ENCODE results near the gene SNX1. TPM values are rescaled to one million over a fixed set of nuclear protein-coding genes. Genes with fewer than 3 reads are reported as not detected.

The SNX1 gene
- total and polyA plus RNA-seq, 2 of the 13 experiments (the other 11 are each of a cell fraction or from before 2014, with no cell fraction given), result 29.3 to 60.1 TPM

DNA sequence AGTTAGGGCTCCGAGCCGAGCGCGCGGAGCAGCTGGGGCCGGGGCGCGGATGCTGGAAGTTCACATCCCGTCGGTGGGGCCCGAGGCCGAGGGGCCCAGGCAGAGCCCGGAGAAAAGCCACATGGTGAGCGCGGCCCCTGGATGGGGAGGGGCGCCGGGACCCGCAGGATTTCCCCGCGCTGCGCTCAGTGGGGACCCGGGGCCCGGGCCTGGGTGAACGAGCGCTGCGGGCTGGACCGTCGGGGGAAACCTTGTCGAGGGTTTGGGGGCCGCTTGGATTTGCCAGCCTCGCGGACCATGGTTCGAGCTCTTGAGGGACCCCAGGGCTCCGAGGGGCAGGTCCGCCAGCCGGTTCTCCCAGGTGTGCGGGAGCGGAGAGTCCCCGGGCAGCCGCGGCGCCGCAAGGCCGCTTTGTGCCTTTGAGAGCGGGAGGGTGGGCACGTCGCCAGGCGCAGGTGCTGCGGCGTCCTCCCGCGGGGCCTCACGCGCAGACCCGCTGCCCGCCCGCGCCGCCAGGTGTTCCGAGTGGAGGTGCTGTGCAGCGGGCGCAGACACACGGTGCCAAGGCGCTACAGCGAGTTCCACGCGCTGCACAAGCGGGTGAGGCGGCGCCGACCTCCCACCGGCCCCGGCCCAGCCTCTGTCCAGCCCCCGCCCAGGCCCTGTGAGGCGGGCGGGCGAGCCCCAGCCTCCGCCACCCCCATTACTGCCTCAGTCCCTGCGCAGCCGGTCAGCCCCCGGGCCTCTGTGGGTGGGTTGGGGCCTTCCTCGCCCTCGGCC, 56.1 kb downstream of the SNX1 start, which contains the start of gene SNX22 (continued):
- TF ChIP-seq, protein P1, sequence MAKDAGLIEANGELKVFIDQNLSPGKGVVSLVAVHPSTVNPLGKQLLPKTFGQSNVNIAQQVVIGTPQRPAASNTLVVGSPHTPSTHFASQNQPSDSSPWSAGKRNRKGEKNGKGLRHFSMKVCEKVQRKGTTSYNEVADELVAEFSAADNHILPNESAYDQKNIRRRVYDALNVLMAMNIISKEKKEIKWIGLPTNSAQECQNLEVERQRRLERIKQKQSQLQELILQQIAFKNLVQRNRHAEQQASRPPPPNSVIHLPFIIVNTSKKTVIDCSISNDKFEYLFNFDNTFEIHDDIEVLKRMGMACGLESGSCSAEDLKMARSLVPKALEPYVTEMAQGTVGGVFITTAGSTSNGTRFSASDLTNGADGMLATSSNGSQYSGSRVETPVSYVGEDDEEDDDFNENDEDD (CRISPR knock-in tag; IDR thresholded peaks at IDR 0.05; ENCODE audit: borderline replicate concordance), result peak; percentile 45; the same call in 1 of the 2 replicates
- TF ChIP-seq ZNF337 (CRISPR knock-in tag; IDR thresholded peaks at IDR 0.05; ENCODE audit: borderline replicate concordance, low read depth), result no peak
- no peak for TF ChIP-seq SSRP1 (CRISPR knock-in tag; IDR thresholded peaks at IDR 0.05)
- TF ChIP-seq SIX1 (CRISPR knock-in tag; IDR thresholded peaks at IDR 0.05; ENCODE audit: borderline replicate concordance), result no peak
- TF ChIP-seq TSC22D2 (CRISPR knock-in tag; IDR thresholded peaks at IDR 0.05; ENCODE audit: borderline replicate concordance), result no peak
- TF ChIP-seq MAFG (CRISPR knock-in tag; IDR thresholded peaks at IDR 0.05), result 0 out of 2 replicates have a peak, but pooled peaks have one; percentile 21
- no peak for TF ChIP-seq FOXP1 (IDR thresholded peaks at IDR 0.05)
- TF ChIP-seq FOXP1 (CRISPR knock-in tag; IDR thresholded peaks at IDR 0.05), result no peak
- TF ChIP-seq ZNF18 (CRISPR knock-in tag; IDR thresholded peaks at IDR 0.05; ENCODE audit: insufficient replicate concordance), result no peak
- TF ChIP-seq ZNF563 (CRISPR knock-in tag; IDR thresholded peaks at IDR 0.05), result 0 out of 2 replicates have a peak, but pooled peaks have one; percentile 45
- TF ChIP-seq CHCHD3 (CRISPR knock-in tag; IDR thresholded peaks at IDR 0.05), result peak; percentile 45; the same call in 1 of the 2 replicates
- TF ChIP-seq KDM4B (CRISPR knock-in tag; IDR thresholded peaks at IDR 0.05), result no peak
- TF ChIP-seq NFIC (IDR thresholded peaks at IDR 0.05; ENCODE audit: low read length), result no peak
- TF ChIP-seq ZNF788 (CRISPR knock-in tag; IDR thresholded peaks at IDR 0.05; ENCODE audit: borderline replicate concordance), result peak; percentile 53; the same call in 1 of the 2 replicates
- TF ChIP-seq KLF15 (CRISPR knock-in tag; IDR thresholded peaks at IDR 0.05; ENCODE audit: borderline replicate concordance), result 0 out of 2 replicates have a peak, but pooled peaks have one; percentile 42
- TF ChIP-seq KMT2B (CRISPR knock-in tag; IDR thresholded peaks at IDR 0.05), result no peak
- TF ChIP-seq PCBP1 (IDR thresholded peaks at IDR 0.05; ENCODE audit: borderline replicate concordance, low read depth, low read length), result 0 out of 2 replicates have a peak, but pooled peaks have one; percentile 19
- no peak for TF ChIP-seq SOX6 (IDR thresholded peaks at IDR 0.05)
- TF ChIP-seq SOX6 (CRISPR knock-in tag; IDR thresholded peaks at IDR 0.05), result peak; percentile 37; the same call in 1 of the 2 replicates
- no peak for TF ChIP-seq ZBTB37 (CRISPR knock-in tag; IDR thresholded peaks at IDR 0.05)
- TF ChIP-seq KLF9 (CRISPR knock-in tag; IDR thresholded peaks at IDR 0.05; ENCODE audit: low read depth), result no peak
- TF ChIP-seq ZNF572 (CRISPR knock-in tag; IDR thresholded peaks at IDR 0.05), result no peak
- TF ChIP-seq GLMP (CRISPR knock-in tag; IDR thresholded peaks at IDR 0.05; ENCODE audit: borderline replicate concordance), result no peak
- no peak for TF ChIP-seq DNMT3B (CRISPR knock-in tag; conservative IDR thresholded peaks at IDR 0.05)
- no peak for TF ChIP-seq ZNF484 (CRISPR knock-in tag; IDR thresholded peaks at IDR 0.05; ENCODE audit: borderline replicate concordance, low read depth)

All from HepG2 (cell line).